Measurements from ENCODE around the gene MYL7. TPM values are rescaled to one million over a fixed set of nuclear protein-coding genes. Genes with fewer than 3 reads are reported as not detected.
A peak's percentile ranks its signal among the peaks of the same experiment; 100 is the strongest.

MYL7 gene
- total and polyA plus RNA-seq, 9 of the 15 experiments (the other 6 are each of a cell fraction or from before 2014, with no cell fraction given) = not detected

- H2AFZ ChIP-seq (ENCODE audit: low read depth, low read length) = peak overlapping the region; percentile 99
- H3K9me3 ChIP-seq (replicated peaks; ENCODE audit: control insufficient read depth, insufficient read depth, low read depth, low read length) = no peaks in the 10 kb centered on the region
- no peaks in the 10 kb centered on the region for H3K79me2 ChIP-seq (ENCODE audit: control insufficient read depth, insufficient read depth, low read length)
- in situ Hi-C loops (cut with MboI) = no loop called here
- H3K4me2 ChIP-seq (ENCODE audit: insufficient read depth, low read length) = peak overlapping the region; percentile 64
- POLR2A ChIA-PET = interaction anchor here (0.6 to 2.1 kb wide), 2 partner anchors 11 to 21 kb away, joined by 3 to 9 read pairs; no protein-coding TSS in a partner anchor
- H3K36me3 ChIP-seq (ENCODE audit: control insufficient read depth, insufficient read depth, low read length) = no peaks in the 10 kb centered on the region
- ATAC-seq (peak; percentile 87), DNase-seq (ENCODE audit: extremely low read depth in 1 of 4, low spot score in 3 of 4) (peak; percentile 90 to 100 (median 100)), FAIRE-seq (no peak)
- intact Hi-C loops (cut with micrococcal nuclease) = loop anchor here (5.0 kb wide), 1 partner anchor 51 kb away; no protein-coding TSS in a partner anchor
- WGBS (ENCODE audit: insufficient coverage, low coverage, missing lambda C conversion rate) = 16% methylated on average over 43 of the region's 65 CpGs
- CTCF ChIA-PET (ENCODE audit: low intra/inter-chr PET ratio) = no interaction called here
- H3K9ac ChIP-seq (ENCODE audit: insufficient read depth in 1 of 2, low read depth in 2 of 2, low read length in 2 of 2) = peak overlapping the region; percentile 42 to 93; a peak in 3 of 4 replicates
- no peak overlapping the region; the same call in 1 of the 2 replicates for H3K4me3 ChIP-seq
- H3K9me1 ChIP-seq (ENCODE audit: control insufficient read depth, insufficient read depth, low read length) = no peaks in the 10 kb centered on the region
- H4K20me1 ChIP-seq (replicated peaks; ENCODE audit: control insufficient read depth, insufficient read depth, low read length) = no peaks in the 10 kb centered on the region
- BruUV-seq (replicated peaks) = no TSS peak
- H3K27ac ChIP-seq (ENCODE audit: extremely low read depth, low read depth, low read length) = peak overlapping the region; percentile 79
- H3K27me3 ChIP-seq (ENCODE audit: control insufficient read depth in 2 of 2, insufficient read depth in 2 of 2, low read length in 2 of 2) = no peaks in the 10 kb centered on the region
- peaks cover 21 to 65% of the 10 kb centered on the region in 2 experiments for H3K4me1 ChIP-seq (replicated peaks in 1 of 2; ENCODE audit: control insufficient read depth in 2 of 2, insufficient read depth in 2 of 2, low read length in 2 of 2)
- no peak for TF ChIP-seq RREB1 (CRISPR knock-in tag; IDR thresholded peaks at IDR 0.05)
- no peak for TF ChIP-seq ZBED1 (IDR thresholded peaks at IDR 0.05)
- TF ChIP-seq CXXC5 (CRISPR knock-in tag; IDR thresholded peaks at IDR 0.05) = peak; percentile 63
- TF ChIP-seq MCM7 (IDR thresholded peaks at IDR 0.05) = no peak
- no peak for TF ChIP-seq E4F1 (CRISPR knock-in tag; IDR thresholded peaks at IDR 0.05; ENCODE audit: borderline replicate concordance)
- TF ChIP-seq ZBTB2 (IDR thresholded peaks at IDR 0.05) = 0 out of 2 replicates have a peak, but pooled peaks have one; percentile 20
- TF ChIP-seq ZFX (CRISPR knock-in tag; IDR thresholded peaks at IDR 0.05) = peak; percentile 70
Observed at GRCh38 chr7:44145969-44146911, 5.1 kb upstream of the MYL7 start.
